CD4-positive, alpha-beta T cell (primary cell): ENCODE results near the gene DHX30. TPM values are rescaled to one million over a fixed set of nuclear protein-coding genes. Genes with fewer than 3 reads are reported as not detected.

Experiments used
- ATAC-seq: fragments of 200-7000 bp; cut with Tn5 transposase; one replicate; pipeline ENCODE4 v1.10.0; 2022; ENCODE audit warnings: mild to moderate bottlenecking; ENCODE audit not compliant: poor library complexity
- CTCF ChIA-PET: fragments of 350-600 bp; sonication (Branson Sonifier 250); formaldehyde crosslinking; loops from one replicate; lab custom pipeline; 2021; ENCODE audit warnings: antibody characterized with exemption, inconsistent platforms; lab: Charles Lee
- POLR2A ChIA-PET: fragments of 350-600 bp; sonication (Branson Sonifier 250); formaldehyde crosslinking; loops from one replicate; lab custom pipeline; 2021; ENCODE audit warnings: antibody characterized with exemption, inconsistent platforms; lab: Charles Lee
- DNase-seq, 14 experiments: peaks; one replicate each; pipeline ENCODE4 v3.0.0-alpha.2; 2013 to 2020; ENCODE audit warnings: mixed read lengths in 2 of 14
- H3K27ac ChIP-seq, 2 donors: one replicate each; pipeline versions ENCODE4 v1.5.1 to v1.7.0; 2013; ENCODE audit warnings: low read length in 2 of 2, low read depth in 1 of 2, mild to moderate bottlenecking in 1 of 2
- H3K27me3 ChIP-seq, 2 experiments: 1 replicate in 1 of 2; 2 replicates in 1 of 2; pipeline versions ENCODE4 v1.6.1 to v1.7.0; 2013; ENCODE audit warnings: low read length in 2 of 2, control low read depth in 1 of 2, mild to moderate bottlenecking in 1 of 2, moderate library complexity in 1 of 2; ENCODE audit not compliant: insufficient read depth in 2 of 2, control insufficient read depth in 1 of 2
- H3K36me3 ChIP-seq: one replicate; pipeline ENCODE4 v1.6.1; 2013; ENCODE audit warnings: low read length, control low read depth; ENCODE audit not compliant: insufficient read depth
- H3K4me1 ChIP-seq: one replicate; pipeline ENCODE4 v1.6.1; 2013; ENCODE audit warnings: low read length, control low read depth; ENCODE audit not compliant: insufficient read depth
- H3K4me3 ChIP-seq: one replicate; pipeline ENCODE4 v1.5.1; 2013; ENCODE audit warnings: mild to moderate bottlenecking, low read length, moderate library complexity
- H3K9me3 ChIP-seq, 2 experiments: 1 replicate in 1 of 2; 2 replicates in 1 of 2; pipeline versions ENCODE4 v1.6.1 to v1.7.0; 2013; ENCODE audit warnings: low read length in 2 of 2, mild to moderate bottlenecking in 2 of 2, control low read depth in 1 of 2, moderate library complexity in 1 of 2; ENCODE audit not compliant: control insufficient read depth in 1 of 2, insufficient read depth in 1 of 2
- H3K27ac Mint-ChIP-seq: one replicate; pipeline ENCODE4 v1.8.0; 2020; ENCODE audit warnings: mixed read lengths
- H3K27me3 Mint-ChIP-seq: one replicate; pipeline ENCODE4 v1.8.0; 2021; ENCODE audit warnings: mixed read lengths
- H3K36me3 Mint-ChIP-seq: one replicate; pipeline ENCODE4 v1.8.0; 2021; ENCODE audit warnings: low read depth, mixed read lengths
- H3K4me1 Mint-ChIP-seq: one replicate; pipeline ENCODE4 v1.8.0; 2021; ENCODE audit warnings: low read depth, mixed read lengths
- H3K4me3 Mint-ChIP-seq: one replicate; pipeline ENCODE4 v1.8.0; 2020; ENCODE audit warnings: mild to moderate bottlenecking, mixed read lengths
- H3K9me3 Mint-ChIP-seq: one replicate; pipeline ENCODE4 v1.8.0; 2020; ENCODE audit warnings: mixed read lengths
- intact Hi-C, 2 experiments: fragments of 100-400 bp; cut with DNase I in 1 of 2; cut with micrococcal nuclease in 1 of 2; formaldehyde crosslinking; loops; one replicate each; pipeline versions ENCODE4 v1.15.1 to v1.9.0; 2023 to 2025; cut with DNase I, micrococcal nuclease
- total RNA-seq, 174 experiments: library from RNA in 2 of 174; stranded (reverse) in 2 of 174; gene quantifications; one replicate each; pipeline ENCODE4 v1.2.3 and lab custom pipeline; 2021 to 2026
- TF ChIP-seq, protein P1 (sequence below): fragments of 200-600 bp; IDR thresholded peaks from one replicate; pipeline ENCODE4 v1.8.0; 2022; ENCODE audit warnings: antibody characterized with exemption, mild to moderate bottlenecking

DHX30 gene
- total RNA-seq, 2 experiments from 2014 or later = 75.1 to 75.6 TPM

DNA sequence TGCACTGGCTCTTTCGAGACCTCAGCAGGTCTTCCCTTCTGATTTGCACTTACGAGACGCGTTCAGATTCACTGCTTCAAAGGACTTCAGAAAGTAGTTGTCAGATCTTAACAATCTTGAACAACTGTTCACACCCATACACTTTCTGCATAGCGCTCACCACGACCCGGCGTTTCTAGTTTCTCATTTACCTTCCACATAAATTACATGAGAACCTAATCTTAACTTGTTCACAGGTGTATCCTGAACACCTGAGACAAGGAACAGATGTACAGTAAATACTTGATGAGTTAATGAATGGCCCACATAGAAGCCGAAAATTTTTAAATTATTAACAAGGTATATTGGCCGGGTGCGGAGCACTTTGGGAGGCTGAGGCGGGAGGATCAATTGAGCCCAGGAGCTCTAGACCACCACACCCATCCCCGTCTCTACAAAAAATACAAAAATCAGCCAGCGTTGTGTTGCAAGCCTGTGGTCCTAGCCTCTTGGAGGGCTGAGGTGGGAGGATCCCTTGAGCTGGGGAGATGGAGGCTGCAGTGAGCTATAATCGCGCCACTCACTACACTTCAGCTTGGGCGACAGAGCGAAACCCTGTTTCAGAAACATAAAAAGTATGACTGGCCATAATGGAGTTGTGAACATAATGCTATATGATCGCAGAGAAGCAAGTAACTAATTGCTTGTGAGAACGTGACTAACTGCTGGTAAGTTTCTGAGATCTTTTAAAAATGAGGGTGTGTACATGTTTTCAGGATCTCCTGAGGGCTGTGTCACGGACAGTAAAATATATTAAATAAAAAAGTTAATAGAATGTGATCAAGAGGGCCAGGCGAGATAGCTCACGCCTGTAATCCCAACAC lies 20.3 kb upstream of the DHX30 start:
- Histone ChIP-seq H3K27me3 (no peaks in the 10 kb centered on the region), H3K4me1 (peaks cover 38% of the 10 kb centered on the region), H3K9me3 (no peaks in the 10 kb centered on the region), H3K27ac (peak overlapping the region; percentile 96 to 97), H3K36me3 (no peaks in the 10 kb centered on the region), H3K4me3 (peak overlapping the region; percentile 84)
- peak overlapping the region; percentile 99 for H3K27ac Mint-ChIP-seq
- peaks cover 24% of the 10 kb centered on the region for H3K36me3 Mint-ChIP-seq
- intact Hi-C loops = loop anchor here (5.0 to 10.0 kb wide), 5 partner anchors 48 to 775 kb away; partner anchors contain the start of genes KIF9 (in 1 of the 2), KLHL18 (in 1 of the 2), PFKFB4 (in 1 of the 2) and SETD2 (in 1 of the 2)
- no peaks in the 10 kb centered on the region for H3K27me3 Mint-ChIP-seq
- DNase-seq (peak in 2 of 14 experiments; percentile 15 to 17), ATAC-seq (no peak)
- peak overlapping the region; percentile 95 for H3K4me3 Mint-ChIP-seq
- TF ChIP-seq, protein P1, sequence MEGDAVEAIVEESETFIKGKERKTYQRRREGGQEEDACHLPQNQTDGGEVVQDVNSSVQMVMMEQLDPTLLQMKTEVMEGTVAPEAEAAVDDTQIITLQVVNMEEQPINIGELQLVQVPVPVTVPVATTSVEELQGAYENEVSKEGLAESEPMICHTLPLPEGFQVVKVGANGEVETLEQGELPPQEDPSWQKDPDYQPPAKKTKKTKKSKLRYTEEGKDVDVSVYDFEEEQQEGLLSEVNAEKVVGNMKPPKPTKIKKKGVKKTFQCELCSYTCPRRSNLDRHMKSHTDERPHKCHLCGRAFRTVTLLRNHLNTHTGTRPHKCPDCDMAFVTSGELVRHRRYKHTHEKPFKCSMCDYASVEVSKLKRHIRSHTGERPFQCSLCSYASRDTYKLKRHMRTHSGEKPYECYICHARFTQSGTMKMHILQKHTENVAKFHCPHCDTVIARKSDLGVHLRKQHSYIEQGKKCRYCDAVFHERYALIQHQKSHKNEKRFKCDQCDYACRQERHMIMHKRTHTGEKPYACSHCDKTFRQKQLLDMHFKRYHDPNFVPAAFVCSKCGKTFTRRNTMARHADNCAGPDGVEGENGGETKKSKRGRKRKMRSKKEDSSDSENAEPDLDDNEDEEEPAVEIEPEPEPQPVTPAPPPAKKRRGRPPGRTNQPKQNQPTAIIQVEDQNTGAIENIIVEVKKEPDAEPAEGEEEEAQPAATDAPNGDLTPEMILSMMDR = no peak
- peaks cover 31% of the 10 kb centered on the region for H3K4me1 Mint-ChIP-seq
- CTCF ChIA-PET = interaction anchor here (0.6 kb wide), 1 partner anchor 98 kb away, joined by 3 read pairs; no protein-coding TSS in a partner anchor
- no peaks in the 10 kb centered on the region for H3K9me3 Mint-ChIP-seq
- POLR2A ChIA-PET = no interaction called here

- CTCF ChIA-PET = no interaction called here
- Histone ChIP-seq H3K4me1 (peaks cover 32% of the 10 kb centered on the region), H3K27ac (no peak overlapping the region), H3K4me3 (no peak overlapping the region), H3K27me3 (no peaks in the 10 kb centered on the region), H3K36me3 (no peaks in the 10 kb centered on the region), H3K9me3 (no peaks in the 10 kb centered on the region)
- Mint-ChIP-seq H3K9me3 (no peaks in the 10 kb centered on the region), H3K27ac (peak overlapping the region; percentile 24), H3K4me1 (peaks cover 31% of the 10 kb centered on the region), H3K36me3 (peaks cover 24% of the 10 kb centered on the region), H3K4me3 (peak overlapping the region; percentile 34), H3K27me3 (no peaks in the 10 kb centered on the region)
- DNase-seq (no peak), ATAC-seq (no peak)
- POLR2A ChIA-PET = no interaction called here
- intact Hi-C loops = loop anchor here (5.0 to 10.0 kb wide), 5 partner anchors 49 to 774 kb away; partner anchors contain the start of genes KIF9 (in 1 of the 2), KLHL18 (in 1 of the 2), PFKFB4 (in 1 of the 2) and SETD2 (in 1 of the 2)
- TF ChIP-seq, protein P1 = no peak
Observed at GRCh38 chr3:47783673-47784072, 19.3 kb upstream of the DHX30 start.

DNA sequence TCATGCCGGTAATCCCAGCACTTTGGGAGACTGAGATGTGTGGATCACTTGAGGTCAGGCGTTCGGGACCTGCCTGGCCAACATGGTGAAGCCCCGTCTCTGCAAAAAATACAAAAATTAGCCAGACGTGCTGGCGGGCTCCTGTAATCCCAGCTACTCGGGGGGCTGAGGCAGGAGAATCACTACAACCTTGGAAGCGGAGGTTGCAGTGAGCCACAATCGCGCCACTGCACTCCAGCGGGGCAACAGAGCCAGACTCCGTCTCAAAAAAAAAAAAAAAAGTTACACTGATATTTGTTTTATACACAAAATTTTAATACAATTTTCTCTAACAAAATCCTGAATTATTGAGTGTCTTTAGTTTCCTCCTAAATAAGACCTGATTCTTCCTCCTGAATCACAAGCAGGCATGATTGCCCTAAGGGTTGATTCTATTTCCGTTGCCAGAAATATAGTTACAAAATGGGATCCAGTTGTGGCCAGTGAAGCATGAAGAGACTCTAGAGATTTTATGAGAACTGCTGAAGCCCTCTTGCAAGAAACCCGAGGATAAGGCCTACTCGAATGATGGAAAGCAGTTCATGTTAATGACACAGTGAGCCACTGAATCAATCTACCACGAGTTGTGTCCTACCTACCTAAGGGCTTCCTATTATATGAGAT lies 11.6 kb upstream of the DHX30 start:
- ATAC-seq (no peak), DNase-seq (no peak)
- Histone ChIP-seq H3K4me3 (no peak overlapping the region), H3K36me3 (no peaks in the 10 kb centered on the region), H3K27me3 (no peaks in the 10 kb centered on the region), H3K27ac (no peak overlapping the region), H3K4me1 (peaks cover 6% of the 10 kb centered on the region), H3K9me3 (no peaks in the 10 kb centered on the region)
- peak overlapping the region; percentile 31 for H3K4me3 Mint-ChIP-seq
- TF ChIP-seq, protein P1 = no peak
- no peak overlapping the region for H3K27ac Mint-ChIP-seq
- no peaks in the 10 kb centered on the region for H3K36me3 Mint-ChIP-seq
- intact Hi-C loops = no loop called here
- H3K4me1 Mint-ChIP-seq = peaks cover 4% of the 10 kb centered on the region
- no peaks in the 10 kb centered on the region for H3K9me3 Mint-ChIP-seq
- CTCF ChIA-PET = no interaction called here
- no peaks in the 10 kb centered on the region for H3K27me3 Mint-ChIP-seq
- POLR2A ChIA-PET = no interaction called here
